Panc1 (cell line): ENCODE results near the gene NMT1. TPM values are rescaled to one million over a fixed set of nuclear protein-coding genes. Genes with fewer than 3 reads are reported as not detected.

Experiments
- ATAC-seq: fragments of 200-7000 bp; cut with Tn5 transposase; 2 replicates; pipeline ENCODE4 v1.9.1; 2020; ENCODE audit warnings: mild to moderate bottlenecking, moderate library complexity
- BruUV-seq: library from RNA; stranded (reverse); fragments of 400-500 nt; replicated peaks from 2 replicates; lab custom pipeline; 2021; lab: Mats Ljungman, UMichigan
- CTCF ChIA-PET: fragments of 300-600 bp; sonication (Branson Sonifier 250); formaldehyde crosslinking; loops from one replicate; lab custom pipeline; 2022; ENCODE audit warnings: antibody characterized with exemption; lab: Charles Lee
- POLR2A ChIA-PET: fragments of 300-600 bp; sonication (Branson Sonifier 250); formaldehyde crosslinking; loops from one replicate; lab custom pipeline; 2022; ENCODE audit warnings: antibody characterized with exemption; lab: Charles Lee
- DNase-seq: peaks from one replicate; pipeline ENCODE4 v3.0.0-alpha.2; 2010; ENCODE audit warnings: low read depth, low spot score
- H3K27ac ChIP-seq: 2 replicates; pipeline ENCODE4 v1.5.1; 2011; ENCODE audit warnings: mild to moderate bottlenecking, low read length, inconsistent platforms
- H3K27me3 ChIP-seq: fragments of 200-500 bp; sonication (Bioruptor generic); 2 replicates; pipeline ENCODE4 v1.6.0; 2014; ENCODE audit warnings: low read length, inconsistent platforms; ENCODE audit not compliant: control insufficient read depth, insufficient read depth
- H3K36me3 ChIP-seq: fragments of 200-500 bp; sonication (Bioruptor generic); 2 replicates; pipeline ENCODE4 v1.5.1; 2014; ENCODE audit warnings: inconsistent platforms, mild to moderate bottlenecking, low read length, moderate library complexity; ENCODE audit not compliant: control insufficient read depth, insufficient read depth
- H3K4me1 ChIP-seq: 2 replicates; pipeline ENCODE4 v1.5.1; 2011; ENCODE audit warnings: inconsistent platforms, mild to moderate bottlenecking, low read length, moderate library complexity; ENCODE audit not compliant: control insufficient read depth, insufficient read depth
- H3K4me3 ChIP-seq, 2 experiments: 2 replicates each; pipeline ENCODE4 v1.5.1; 2011 to 2012; ENCODE audit warnings: low read depth in 2 of 2, low read length in 2 of 2, mild to moderate bottlenecking in 2 of 2, inconsistent platforms in 1 of 2, moderate library complexity in 1 of 2
- H3K9me3 ChIP-seq: fragments of 200-500 bp; sonication (Bioruptor generic); 2 replicates; pipeline ENCODE4 v1.5.1; 2014; ENCODE audit warnings: low read depth, mild to moderate bottlenecking, inconsistent platforms, low read length, moderate library complexity; ENCODE audit not compliant: control insufficient read depth, insufficient read depth
- POLR2AphosphoS5 ChIP-seq: IDR thresholded peaks from 2 replicates; pipeline ENCODE4 v1.6.1; 2012; ENCODE audit warnings: mild to moderate bottlenecking, low read depth, low read length, moderate library complexity
- SIN3A ChIP-seq: IDR thresholded peaks from 2 replicates; pipeline ENCODE4 v1.6.1; 2012; ENCODE audit warnings: low read depth, mild to moderate bottlenecking, low read length, moderate library complexity, borderline replicate concordance; ENCODE audit not compliant: insufficient read depth
- TCF7L2 ChIP-seq: IDR thresholded peaks from 2 replicates; pipeline ENCODE4 v1.6.1; 2011; ENCODE audit warnings: mild to moderate bottlenecking, low read depth, low read length, inconsistent platforms
- in situ Hi-C: cut with HindIII; loops from 2 replicates; pipeline ENCODE4 v1.10.0; 2016; ENCODE audit warnings: low sequenced_read_pairs, low pct_unique_long_range_greater_than_20kb
- intact Hi-C: fragments of 100-400 bp; cut with micrococcal nuclease; formaldehyde crosslinking; loops from one replicate; pipeline ENCODE4 v1.10.0; 2022; ENCODE audit not compliant: unreplicated experiment
- total RNA-seq: library from RNA; stranded (reverse); gene quantifications from one replicate; pipeline ENCODE4 v1.2.1, GENCODE V29; 2021; ENCODE audit not compliant: unreplicated experiment
- TF ChIP-seq, protein P1 (sequence below): fragments of 450-650 bp; IDR thresholded peaks from 2 replicates; pipeline ENCODE4 v1.5.1; 2017; ENCODE audit warnings: mild to moderate bottlenecking
- TF ChIP-seq, protein P2 (sequence below), 2 experiments: IDR thresholded peaks; 2 replicates each; pipeline ENCODE4 v1.6.1; 2011 to 2012; ENCODE audit warnings: low read depth in 2 of 2, control low read depth in 1 of 2, low read length in 1 of 2, mild to moderate bottlenecking in 1 of 2, moderate library complexity in 1 of 2; ENCODE audit not compliant: insufficient read depth in 1 of 2

The NMT1 gene
- total RNA-seq, 1 experiment from 2014 or later = 105 TPM

DNA sequence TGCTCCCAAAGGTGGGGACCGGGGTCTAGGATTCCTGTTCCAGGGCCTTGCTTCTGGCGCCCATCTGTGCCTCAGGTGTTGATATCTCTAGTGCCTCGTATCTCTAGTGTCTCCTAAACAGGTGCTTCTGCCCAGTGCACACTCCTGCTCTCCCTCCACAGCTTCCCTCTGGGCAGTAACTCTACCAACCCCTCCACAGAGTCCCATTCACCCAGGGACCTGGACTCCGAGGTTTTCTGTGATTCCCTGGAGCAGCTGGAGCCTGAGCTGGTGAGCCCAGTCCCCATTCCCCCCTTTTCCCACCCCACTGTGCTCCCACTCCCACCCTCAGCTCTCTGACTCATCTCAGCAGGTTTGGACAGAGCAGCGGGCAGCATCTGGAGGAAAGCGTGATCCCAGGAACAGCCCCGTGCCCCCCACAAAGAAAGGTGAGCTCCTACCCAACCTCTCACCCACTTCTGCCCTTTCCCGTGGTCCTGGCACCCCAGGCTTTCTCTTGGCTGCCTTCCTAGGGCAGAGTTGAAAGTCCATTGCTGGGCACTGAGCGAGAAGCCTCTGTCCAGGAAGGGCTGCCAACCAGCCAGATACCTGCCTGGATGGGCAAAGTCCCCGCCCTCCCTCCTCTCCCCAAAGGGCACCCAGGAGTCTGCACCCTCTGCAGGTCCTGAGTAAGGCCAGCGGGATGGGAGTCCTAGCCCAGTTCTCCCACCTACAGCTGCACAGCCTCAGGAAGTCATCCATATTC lies 76.6 kb downstream of the NMT1 start:
- no peak overlapping the region for H3K27ac ChIP-seq
- no peaks in the 10 kb centered on the region for H3K27me3 ChIP-seq
- BruUV-seq = no TSS peak
- in situ Hi-C loops (no loop called here), intact Hi-C loops (no loop called here)
- DNase-seq = no peak
- CTCF ChIA-PET = interaction anchor here (0.5 to 2.9 kb wide), 2 partner anchors 57 to 60 kb away, joined by 6 to 58 read pairs; no protein-coding TSS in a partner anchor
- H3K4me3 ChIP-seq = no peak overlapping the region
- TF ChIP-seq, protein P1, sequence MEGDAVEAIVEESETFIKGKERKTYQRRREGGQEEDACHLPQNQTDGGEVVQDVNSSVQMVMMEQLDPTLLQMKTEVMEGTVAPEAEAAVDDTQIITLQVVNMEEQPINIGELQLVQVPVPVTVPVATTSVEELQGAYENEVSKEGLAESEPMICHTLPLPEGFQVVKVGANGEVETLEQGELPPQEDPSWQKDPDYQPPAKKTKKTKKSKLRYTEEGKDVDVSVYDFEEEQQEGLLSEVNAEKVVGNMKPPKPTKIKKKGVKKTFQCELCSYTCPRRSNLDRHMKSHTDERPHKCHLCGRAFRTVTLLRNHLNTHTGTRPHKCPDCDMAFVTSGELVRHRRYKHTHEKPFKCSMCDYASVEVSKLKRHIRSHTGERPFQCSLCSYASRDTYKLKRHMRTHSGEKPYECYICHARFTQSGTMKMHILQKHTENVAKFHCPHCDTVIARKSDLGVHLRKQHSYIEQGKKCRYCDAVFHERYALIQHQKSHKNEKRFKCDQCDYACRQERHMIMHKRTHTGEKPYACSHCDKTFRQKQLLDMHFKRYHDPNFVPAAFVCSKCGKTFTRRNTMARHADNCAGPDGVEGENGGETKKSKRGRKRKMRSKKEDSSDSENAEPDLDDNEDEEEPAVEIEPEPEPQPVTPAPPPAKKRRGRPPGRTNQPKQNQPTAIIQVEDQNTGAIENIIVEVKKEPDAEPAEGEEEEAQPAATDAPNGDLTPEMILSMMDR = no peak
- TF ChIP-seq SIN3A (no peak), TCF7L2 (no peak), POLR2AphosphoS5 (no peak)
- TF ChIP-seq, protein P2, sequence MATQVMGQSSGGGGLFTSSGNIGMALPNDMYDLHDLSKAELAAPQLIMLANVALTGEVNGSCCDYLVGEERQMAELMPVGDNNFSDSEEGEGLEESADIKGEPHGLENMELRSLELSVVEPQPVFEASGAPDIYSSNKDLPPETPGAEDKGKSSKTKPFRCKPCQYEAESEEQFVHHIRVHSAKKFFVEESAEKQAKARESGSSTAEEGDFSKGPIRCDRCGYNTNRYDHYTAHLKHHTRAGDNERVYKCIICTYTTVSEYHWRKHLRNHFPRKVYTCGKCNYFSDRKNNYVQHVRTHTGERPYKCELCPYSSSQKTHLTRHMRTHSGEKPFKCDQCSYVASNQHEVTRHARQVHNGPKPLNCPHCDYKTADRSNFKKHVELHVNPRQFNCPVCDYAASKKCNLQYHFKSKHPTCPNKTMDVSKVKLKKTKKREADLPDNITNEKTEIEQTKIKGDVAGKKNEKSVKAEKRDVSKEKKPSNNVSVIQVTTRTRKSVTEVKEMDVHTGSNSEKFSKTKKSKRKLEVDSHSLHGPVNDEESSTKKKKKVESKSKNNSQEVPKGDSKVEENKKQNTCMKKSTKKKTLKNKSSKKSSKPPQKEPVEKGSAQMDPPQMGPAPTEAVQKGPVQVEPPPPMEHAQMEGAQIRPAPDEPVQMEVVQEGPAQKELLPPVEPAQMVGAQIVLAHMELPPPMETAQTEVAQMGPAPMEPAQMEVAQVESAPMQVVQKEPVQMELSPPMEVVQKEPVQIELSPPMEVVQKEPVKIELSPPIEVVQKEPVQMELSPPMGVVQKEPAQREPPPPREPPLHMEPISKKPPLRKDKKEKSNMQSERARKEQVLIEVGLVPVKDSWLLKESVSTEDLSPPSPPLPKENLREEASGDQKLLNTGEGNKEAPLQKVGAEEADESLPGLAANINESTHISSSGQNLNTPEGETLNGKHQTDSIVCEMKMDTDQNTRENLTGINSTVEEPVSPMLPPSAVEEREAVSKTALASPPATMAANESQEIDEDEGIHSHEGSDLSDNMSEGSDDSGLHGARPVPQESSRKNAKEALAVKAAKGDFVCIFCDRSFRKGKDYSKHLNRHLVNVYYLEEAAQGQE (IDR thresholded peaks at IDR 0.05; ENCODE audit: insufficient read depth in 1 of 2, low read depth in 2 of 2, low read length in 1 of 2) = no peak
- POLR2A ChIA-PET = interaction anchor here (0.6 kb wide), 2 partner anchors 51 to 64 kb away, joined by 3 read pairs; no protein-coding TSS in a partner anchor
- peaks cover 8% of the 10 kb centered on the region; the same call in 1 of the 2 replicates for H3K4me1 ChIP-seq
- no peaks in the 10 kb centered on the region for H3K36me3 ChIP-seq
- H3K9me3 ChIP-seq = no peaks in the 10 kb centered on the region
- no peak for ATAC-seq

DNA sequence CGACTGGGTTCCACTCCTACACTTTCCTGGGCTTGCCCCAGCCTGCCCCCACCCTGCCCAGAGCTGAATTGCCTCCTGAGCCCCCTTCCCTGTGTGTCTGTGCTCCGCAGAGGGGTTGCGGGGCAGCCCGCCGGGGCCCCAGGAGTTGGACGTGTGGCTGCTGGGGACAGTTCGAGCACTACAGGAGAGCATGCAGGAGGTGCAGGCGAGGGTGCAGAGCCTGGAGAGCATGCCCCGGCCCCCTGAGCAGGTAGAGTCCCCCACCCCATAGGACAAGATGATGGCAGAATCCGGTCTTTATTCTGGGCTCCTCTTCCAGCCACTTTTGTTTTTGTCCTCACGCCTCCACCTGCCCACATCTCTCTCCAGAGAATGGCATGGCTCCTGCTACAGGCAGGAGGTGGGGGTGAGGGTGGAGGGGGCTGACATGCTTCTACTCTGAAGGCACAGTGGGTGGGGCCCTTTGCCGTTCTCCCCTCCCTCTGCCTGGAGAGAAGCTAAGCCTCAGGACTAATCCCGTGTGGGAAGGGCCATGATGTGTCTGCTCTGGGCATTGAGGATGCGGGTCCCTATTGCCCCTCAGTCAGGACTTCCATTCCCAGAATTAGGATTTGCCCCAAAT lies 77.9 kb downstream of the NMT1 start:
- ChIA-PET POLR2A (no interaction called here), CTCF (no interaction called here)
- Histone ChIP-seq H3K4me3 (no peak overlapping the region), H3K27me3 (no peaks in the 10 kb centered on the region), H3K4me1 (peaks cover 8% of the 10 kb centered on the region; the same call in 1 of the 2 replicates), H3K36me3 (no peaks in the 10 kb centered on the region), H3K9me3 (no peaks in the 10 kb centered on the region), H3K27ac (no peak overlapping the region)
- TF ChIP-seq, protein P1 = no peak
- no peak for TF ChIP-seq TCF7L2
- TF ChIP-seq POLR2AphosphoS5 = no peak
- no peak for TF ChIP-seq SIN3A
- TF ChIP-seq, protein P2 (IDR thresholded peaks at IDR 0.05; ENCODE audit: insufficient read depth in 1 of 2, low read depth in 2 of 2, low read length in 1 of 2) = no peak
- in situ Hi-C loops = no loop called here
- no TSS peak for BruUV-seq
- DNase-seq (no peak), ATAC-seq (no peak)
- intact Hi-C loops = no loop called here
